AG04449 (cell line): ENCODE measurements around the gene POT1.

Source experiments
- CTCF ChIA-PET: fragments of 350-600 bp; formaldehyde crosslinking; extraction: SDS; loops from one replicate; lab custom pipeline; 2021; ENCODE audit warnings: antibody characterized with exemption; lab: Yijun Ruan, JAX
- POLR2A ChIA-PET: fragments of 400-600, 350-600 bp; formaldehyde crosslinking; extraction: SDS; loops from one replicate; lab custom pipeline; 2020; ENCODE audit warnings: antibody characterized with exemption, inconsistent platforms; lab: Yijun Ruan, JAX
- DNase-seq: peaks from one replicate; pipeline ENCODE4 v3.0.0-alpha.2; 2010; ENCODE audit warnings: low read depth, low spot score
- H3K4me3 ChIP-seq: 2 replicates; pipeline ENCODE4 v1.5.1; 2011; ENCODE audit warnings: low read depth, mild to moderate bottlenecking, control low read depth, low read length
- TF ChIP-seq, protein P1 (sequence below): IDR thresholded peaks from one replicate; pipeline ENCODE4 v1.5.1; 2011; ENCODE audit warnings: mild to moderate bottlenecking, moderate library complexity, low read length, control low read depth, inconsistent platforms; ENCODE audit not compliant: insufficient read depth; ENCODE audit errors: missing control alignments

Gene POT1

DNA sequence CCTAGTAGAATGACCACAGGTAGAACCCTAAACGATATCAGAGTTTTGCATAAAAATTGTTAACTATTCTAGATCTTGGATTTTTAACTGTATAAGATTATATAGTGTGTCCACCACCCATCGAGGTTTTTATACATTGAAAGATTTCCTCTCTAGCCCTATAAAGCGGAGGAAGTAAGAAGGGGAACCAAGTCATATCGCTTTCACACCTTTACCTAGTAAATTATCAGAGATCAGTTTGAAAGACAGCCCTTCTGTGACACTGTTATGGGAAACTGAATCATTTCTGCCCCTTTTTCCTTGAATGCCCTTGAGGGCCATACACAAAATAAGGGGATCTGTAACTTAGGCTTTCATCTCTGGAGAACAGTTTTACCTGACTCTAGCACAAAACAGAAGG is 155.7 kb downstream of the POT1 start:
- ChIA-PET POLR2A (no interaction called here), CTCF (no interaction called here)
- TF ChIP-seq, protein P1, sequence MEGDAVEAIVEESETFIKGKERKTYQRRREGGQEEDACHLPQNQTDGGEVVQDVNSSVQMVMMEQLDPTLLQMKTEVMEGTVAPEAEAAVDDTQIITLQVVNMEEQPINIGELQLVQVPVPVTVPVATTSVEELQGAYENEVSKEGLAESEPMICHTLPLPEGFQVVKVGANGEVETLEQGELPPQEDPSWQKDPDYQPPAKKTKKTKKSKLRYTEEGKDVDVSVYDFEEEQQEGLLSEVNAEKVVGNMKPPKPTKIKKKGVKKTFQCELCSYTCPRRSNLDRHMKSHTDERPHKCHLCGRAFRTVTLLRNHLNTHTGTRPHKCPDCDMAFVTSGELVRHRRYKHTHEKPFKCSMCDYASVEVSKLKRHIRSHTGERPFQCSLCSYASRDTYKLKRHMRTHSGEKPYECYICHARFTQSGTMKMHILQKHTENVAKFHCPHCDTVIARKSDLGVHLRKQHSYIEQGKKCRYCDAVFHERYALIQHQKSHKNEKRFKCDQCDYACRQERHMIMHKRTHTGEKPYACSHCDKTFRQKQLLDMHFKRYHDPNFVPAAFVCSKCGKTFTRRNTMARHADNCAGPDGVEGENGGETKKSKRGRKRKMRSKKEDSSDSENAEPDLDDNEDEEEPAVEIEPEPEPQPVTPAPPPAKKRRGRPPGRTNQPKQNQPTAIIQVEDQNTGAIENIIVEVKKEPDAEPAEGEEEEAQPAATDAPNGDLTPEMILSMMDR: no peak
- H3K4me3 ChIP-seq: no peak overlapping the region
- no peak for DNase-seq

DNA sequence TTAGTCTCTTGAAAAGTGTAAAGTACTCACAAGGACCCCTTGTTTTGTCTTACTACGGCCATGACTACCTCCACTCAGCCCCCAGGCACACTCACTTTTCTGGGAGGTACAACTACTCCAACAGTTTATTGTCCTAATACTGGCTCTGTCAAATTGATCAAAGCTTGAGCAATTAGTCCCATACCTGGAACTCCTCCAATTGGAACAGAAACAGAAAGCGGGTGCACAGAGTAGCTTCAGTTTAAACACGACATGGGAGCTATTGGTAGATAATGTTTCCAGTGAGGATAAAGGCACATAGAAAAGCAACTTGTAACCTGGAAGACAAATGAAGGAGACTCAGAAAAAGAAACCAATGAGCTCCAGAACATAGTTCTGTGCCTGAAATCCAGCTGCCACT is 156.3 kb downstream of the POT1 start:
- TF ChIP-seq, protein P1: no peak
- ChIA-PET POLR2A (no interaction called here), CTCF (interaction anchor here (1.0 kb wide), 1 partner anchor 603 kb away, joined by 3 read pairs; no protein-coding TSS in a partner anchor)
- H3K4me3 ChIP-seq: no peak overlapping the region
- no peak for DNase-seq
